HTERT RPE-1 (cell line): ENCODE results near the gene PI16.

Experiments
- in situ Hi-C: fragments of 300-500 bp; cut with MboI; formaldehyde crosslinking; loops from 4 replicates; pipeline ENCODE4 v1.14.3; 2020; ENCODE audit warnings: low sequenced_read_pairs

The PI16 gene

GRCh38 chr6:36954262-36954931 lies at the start of gene PI16:
Gene PI16, plus strand, starts transcription at chr6:36954738. Its CDS starts 23 bp downstream, at chr6:36954761.
- in situ Hi-C loops: no loop called here

- in situ Hi-C loops: no loop called here
Measured at GRCh38 chr6:36904851-36905393, 49.6 kb upstream of the PI16 start.

- in situ Hi-C loops: no loop called here
Measured at GRCh38 chr6:36906539-36907325, 47.8 kb upstream of the PI16 start.

GRCh38 chr6:36907781-36908180 lies 46.8 kb upstream of the PI16 start:
- in situ Hi-C loops: no loop called here

- in situ Hi-C loops: no loop called here
Measured at GRCh38 chr6:36908747-36909146, 45.8 kb upstream of the PI16 start.

GRCh38 chr6:36912030-36912454 lies 42.5 kb upstream of the PI16 start:
- in situ Hi-C loops: no loop called here

GRCh38 chr6:36912586-36912985 lies 42.0 kb upstream of the PI16 start:
- in situ Hi-C loops: no loop called here

- in situ Hi-C loops: no loop called here
Measured at GRCh38 chr6:36913082-36913481, 41.5 kb upstream of the PI16 start.

GRCh38 chr6:36914227-36914794 lies 40.2 kb upstream of the PI16 start:
- in situ Hi-C loops: no loop called here

- in situ Hi-C loops: no loop called here
Measured at GRCh38 chr6:36915599-36915998, 38.9 kb upstream of the PI16 start.

- in situ Hi-C loops: no loop called here
Measured at GRCh38 chr6:36916126-36916525, 38.4 kb upstream of the PI16 start.

GRCh38 chr6:36917541-36918193 lies 36.9 kb upstream of the PI16 start:
- in situ Hi-C loops: no loop called here

- in situ Hi-C loops: no loop called here
Measured at GRCh38 chr6:36920049-36920448, 34.5 kb upstream of the PI16 start.

- in situ Hi-C loops: no loop called here
Measured at GRCh38 chr6:36920546-36920945, 34.0 kb upstream of the PI16 start.

- in situ Hi-C loops: no loop called here
Measured at GRCh38 chr6:36924131-36924530, 30.4 kb upstream of the PI16 start.

- in situ Hi-C loops: no loop called here
Measured at GRCh38 chr6:36924778-36925374, 29.7 kb upstream of the PI16 start.

- in situ Hi-C loops: no loop called here
Measured at GRCh38 chr6:36925809-36926208, 28.7 kb upstream of the PI16 start.

- in situ Hi-C loops: no loop called here
Measured at GRCh38 chr6:36926708-36927513, 27.6 kb upstream of the PI16 start.

- in situ Hi-C loops: no loop called here
Measured at GRCh38 chr6:36927691-36928546, 26.6 kb upstream of the PI16 start.
